ENCODE results near the gene CPZ. TPM values are rescaled to one million over a fixed set of nuclear protein-coding genes. Genes with fewer than 3 reads are reported as not detected.
"Not testable (repeated sequence)": the region's sequence is repeated elsewhere in the genome, so short reads cannot be mapped to it uniquely, and the experiment has no call there.

CPZ gene
- total RNA-seq, 2 experiments from 2014 or later: 0.21 to 0.23 TPM

- Mint-ChIP-seq H3K4me1 (ENCODE audit: low read depth) (peaks cover 6% of the 10 kb centered on the region), H3K4me3 (no peak overlapping the region), H3K36me3 (ENCODE audit: low read depth) (no peaks in the 10 kb centered on the region), H3K27me3 (ENCODE audit: low read depth) (no peaks in the 10 kb centered on the region), H3K27ac (no peak overlapping the region), H3K9me3 (ENCODE audit: insufficient read depth) (no peaks in the 10 kb centered on the region)
- ChIA-PET CTCF (no interaction called here), POLR2A (no interaction called here)
- ATAC-seq (no peak), DNase-seq (no peak)
Observed at GRCh38 chr4:8613421-8614364, 21.1 kb downstream of the CPZ start.

GRCh38 chr4:8614365-8615193 is 22.0 kb downstream of the CPZ start:
- ChIA-PET CTCF (no interaction called here), POLR2A (no interaction called here)
- Mint-ChIP-seq H3K27ac (no peak overlapping the region), H3K4me1 (ENCODE audit: low read depth) (peaks cover 6% of the 10 kb centered on the region), H3K36me3 (ENCODE audit: low read depth) (no peaks in the 10 kb centered on the region), H3K27me3 (ENCODE audit: low read depth) (no peaks in the 10 kb centered on the region), H3K4me3 (no peak overlapping the region), H3K9me3 (ENCODE audit: insufficient read depth) (no peaks in the 10 kb centered on the region)
- ATAC-seq: no peak
- DNase-seq: no peak

GRCh38 chr4:8615366-8615765 is 22.8 kb downstream of the CPZ start:
- no peak for ATAC-seq
- POLR2A ChIA-PET: no interaction called here

GRCh38 chr4:8615921-8616787 is 23.6 kb downstream of the CPZ start:
- Mint-ChIP-seq H3K36me3 (ENCODE audit: low read depth) (no peaks in the 10 kb centered on the region), H3K9me3 (ENCODE audit: insufficient read depth) (no peaks in the 10 kb centered on the region), H3K4me1 (ENCODE audit: low read depth) (peaks cover 6% of the 10 kb centered on the region), H3K27me3 (ENCODE audit: low read depth) (no peaks in the 10 kb centered on the region), H3K27ac (no peak overlapping the region), H3K4me3 (no peak overlapping the region)
- ATAC-seq (no peak), DNase-seq (no peak)
- CTCF ChIA-PET: interaction anchor here (0.6 kb wide), 1 partner anchor 46 kb away, joined by 3 read pairs; no protein-coding TSS in a partner anchor
- POLR2A ChIA-PET: no interaction called here

More at GRCh38 chr4:8615366-8615765, 22.8 kb downstream of the CPZ start:
- H3K27me3 Mint-ChIP-seq (ENCODE audit: low read depth): no peaks in the 10 kb centered on the region
- no peak overlapping the region for H3K4me3 Mint-ChIP-seq
- H3K36me3 Mint-ChIP-seq (ENCODE audit: low read depth): no peaks in the 10 kb centered on the region
- H3K4me1 Mint-ChIP-seq (ENCODE audit: low read depth): peaks cover 6% of the 10 kb centered on the region
- no peaks in the 10 kb centered on the region for H3K9me3 Mint-ChIP-seq (ENCODE audit: insufficient read depth)
- no peak for DNase-seq
- CTCF ChIA-PET: no interaction called here
- H3K27ac Mint-ChIP-seq: no peak overlapping the region

DNA sequence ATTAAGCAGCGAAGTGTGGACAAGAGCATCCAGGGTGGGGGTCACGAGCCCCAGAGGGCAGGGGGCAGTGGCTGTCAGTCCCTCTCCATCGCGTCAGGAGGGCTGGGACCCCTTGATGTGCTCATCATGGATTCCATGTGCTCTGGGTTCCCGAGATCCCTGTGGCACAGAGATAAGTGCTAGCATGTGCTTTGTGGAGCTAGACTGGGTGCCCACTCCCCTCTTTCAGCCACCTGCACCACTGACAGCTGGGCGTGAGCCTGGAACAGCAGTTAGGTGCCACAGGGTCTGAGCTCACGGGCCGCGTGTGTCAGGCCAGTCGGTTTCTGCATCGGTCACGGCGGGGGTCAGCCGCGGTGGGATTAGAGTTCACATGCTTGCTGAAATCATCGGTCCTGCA is 24.3 kb downstream of the CPZ start:
- ChIA-PET CTCF (no interaction called here), POLR2A (no interaction called here)
- H3K9me3 Mint-ChIP-seq (ENCODE audit: insufficient read depth): no peaks in the 10 kb centered on the region
- H3K4me3 Mint-ChIP-seq: no peak overlapping the region
- no peak overlapping the region for H3K27ac Mint-ChIP-seq
- H3K27me3 Mint-ChIP-seq (ENCODE audit: low read depth): no peaks in the 10 kb centered on the region
- H3K36me3 Mint-ChIP-seq (ENCODE audit: low read depth): no peaks in the 10 kb centered on the region
- no peak for ATAC-seq
- DNase-seq: no peak
- peaks cover 6% of the 10 kb centered on the region for H3K4me1 Mint-ChIP-seq (ENCODE audit: low read depth)

DNA sequence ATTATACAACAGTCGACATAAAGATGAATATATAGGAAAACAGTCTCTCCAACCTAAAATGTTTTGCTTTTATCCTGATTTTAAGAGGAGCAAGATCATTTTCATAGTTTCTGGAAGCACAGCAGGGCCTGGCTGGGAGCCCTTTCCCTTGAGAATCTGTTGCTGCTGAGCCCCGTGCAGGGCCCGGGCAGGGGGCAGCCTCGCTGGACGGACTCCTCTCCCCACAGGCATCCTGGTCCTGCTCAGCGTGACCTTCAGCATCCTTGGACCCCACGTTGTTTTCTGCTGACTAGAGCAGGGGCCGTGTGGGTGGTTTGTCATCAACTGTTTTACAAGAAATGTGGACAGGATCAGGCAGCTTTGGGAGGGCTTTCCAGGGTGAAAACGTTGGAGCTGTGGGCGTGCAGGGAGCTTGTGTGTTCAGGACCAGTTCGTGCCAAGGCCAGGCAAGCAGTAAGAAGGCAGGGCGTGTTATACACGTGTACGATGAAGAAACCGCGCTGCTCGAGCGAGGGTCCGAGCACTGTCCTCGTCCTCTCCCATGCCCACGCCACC is 25.0 kb downstream of the CPZ start:
- Mint-ChIP-seq H3K4me1 (ENCODE audit: low read depth) (peaks cover 6% of the 10 kb centered on the region), H3K27ac (no peak overlapping the region), H3K36me3 (ENCODE audit: low read depth) (no peaks in the 10 kb centered on the region), H3K9me3 (ENCODE audit: insufficient read depth) (no peaks in the 10 kb centered on the region), H3K4me3 (no peak overlapping the region), H3K27me3 (ENCODE audit: low read depth) (no peaks in the 10 kb centered on the region)
- no peak for DNase-seq
- ATAC-seq: no peak
- ChIA-PET CTCF (no interaction called here), POLR2A (no interaction called here)

DNA sequence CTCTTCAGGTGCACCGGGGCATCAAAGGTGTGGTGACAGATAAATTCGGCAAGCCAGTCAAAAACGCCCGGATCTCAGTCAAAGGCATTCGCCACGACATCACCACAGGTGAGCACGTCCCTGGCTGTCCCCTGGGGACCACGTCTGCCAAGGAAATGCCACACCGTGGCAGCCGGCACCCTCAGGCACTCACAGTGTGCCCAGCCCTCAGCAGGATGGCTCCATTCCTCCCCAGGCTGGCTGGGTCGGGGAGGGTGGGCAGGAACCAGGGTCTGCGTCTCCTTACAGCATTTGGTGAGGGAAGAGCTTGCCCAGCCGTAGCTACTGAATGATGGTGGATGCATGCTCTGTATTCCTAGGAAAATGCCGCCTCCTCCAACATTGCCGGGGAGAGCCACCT is 25.9 kb downstream of the CPZ start:
- ATAC-seq (no peak), DNase-seq (no peak)
- Mint-ChIP-seq H3K9me3 (ENCODE audit: insufficient read depth) (no peaks in the 10 kb centered on the region), H3K4me1 (ENCODE audit: low read depth) (peaks cover 6% of the 10 kb centered on the region), H3K36me3 (ENCODE audit: low read depth) (no peaks in the 10 kb centered on the region), H3K27ac (no peak overlapping the region), H3K4me3 (no peak overlapping the region), H3K27me3 (ENCODE audit: low read depth) (no peaks in the 10 kb centered on the region)
- POLR2A ChIA-PET: no interaction called here
- CTCF ChIA-PET: no interaction called here

- CTCF ChIA-PET: no interaction called here
- Mint-ChIP-seq H3K4me1 (ENCODE audit: low read depth) (peaks cover 6% of the 10 kb centered on the region), H3K27ac (no peak overlapping the region), H3K36me3 (ENCODE audit: low read depth) (no peaks in the 10 kb centered on the region), H3K27me3 (ENCODE audit: low read depth) (no peaks in the 10 kb centered on the region), H3K9me3 (ENCODE audit: insufficient read depth) (no peaks in the 10 kb centered on the region), H3K4me3 (no peak overlapping the region)
- ATAC-seq (no peak), DNase-seq (no peak)
- POLR2A ChIA-PET: no interaction called here
Observed at GRCh38 chr4:8618961-8619720, 26.6 kb downstream of the CPZ start.

GRCh38 chr4:8621135-8621534 is 28.6 kb downstream of the CPZ start:
- H3K36me3 Mint-ChIP-seq (ENCODE audit: low read depth); POLR2A ChIA-PET; H3K4me3 Mint-ChIP-seq; H3K9me3 Mint-ChIP-seq (ENCODE audit: insufficient read depth); ATAC-seq; DNase-seq; CTCF ChIA-PET; H3K27ac Mint-ChIP-seq; H3K27me3 Mint-ChIP-seq (ENCODE audit: low read depth); H3K4me1 Mint-ChIP-seq (ENCODE audit: low read depth): not testable (repeated sequence)

DNA sequence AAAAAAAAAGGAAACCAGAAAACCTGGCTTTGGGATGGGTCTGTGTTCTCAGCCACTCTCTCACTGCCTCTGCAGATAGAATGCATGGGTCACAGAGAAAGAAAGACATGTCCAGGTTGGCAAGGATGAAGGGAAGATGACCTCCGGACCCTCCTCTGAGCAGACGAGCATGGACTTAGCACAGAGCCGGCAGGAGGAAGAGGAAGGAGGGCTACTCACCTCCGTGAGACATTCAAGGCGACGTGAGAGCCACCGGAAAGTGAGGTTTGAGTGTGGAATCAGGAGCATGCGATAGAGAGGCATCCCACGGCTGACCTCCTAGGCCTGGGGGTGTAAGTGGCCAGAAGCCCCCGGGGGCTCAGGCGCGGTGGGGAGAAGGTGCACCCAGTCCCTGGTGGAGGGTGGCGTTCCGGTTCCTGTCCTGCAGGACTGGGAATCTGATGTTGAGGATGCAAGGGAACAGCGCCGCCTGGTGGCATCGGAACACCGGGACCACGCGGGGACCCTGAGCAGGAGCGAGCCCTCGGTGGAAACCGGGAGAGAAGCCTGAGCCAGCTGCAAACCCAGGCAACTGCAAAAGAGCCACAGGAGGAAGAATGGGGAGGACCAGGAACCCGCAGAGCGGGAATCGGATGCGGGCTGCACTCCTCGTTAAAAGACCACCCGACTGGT is 32.2 kb downstream of the CPZ start:
- H3K36me3 Mint-ChIP-seq (ENCODE audit: low read depth); H3K27ac Mint-ChIP-seq; CTCF ChIA-PET; H3K4me3 Mint-ChIP-seq; POLR2A ChIA-PET; DNase-seq; H3K27me3 Mint-ChIP-seq (ENCODE audit: low read depth); H3K9me3 Mint-ChIP-seq (ENCODE audit: insufficient read depth); H3K4me1 Mint-ChIP-seq (ENCODE audit: low read depth); ATAC-seq: not testable (repeated sequence)

All from activated CD8-positive, alpha-beta T cell treated with anti-CD3 and anti-CD28 coated beads, Interleukin-2, amount 10 ng/mL, durations not matched to agents 7 days and 5 days (primary cell).